Keratinocyte (primary cell): ENCODE data around the gene GTF2IRD1. TPM values are rescaled to one million over a fixed set of nuclear protein-coding genes. Genes with fewer than 3 reads are reported as not detected.

Experiments used
- DNase-seq: peaks from one replicate; pipeline ENCODE4 v3.0.0-alpha.2; 2011; ENCODE audit warnings: low read depth, missing footprints, low spot score
- FAIRE-seq: peaks from 2 replicates; lab custom pipeline; 2011; peaks lifted over from hg19 to GRCh38; lab: Jason Lieb, UNC
- H2AFZ ChIP-seq: 2 replicates; pipeline ENCODE4 v1.6.0; 2012; ENCODE audit warnings: low read length, control low read depth, inconsistent platforms; ENCODE audit not compliant: control insufficient read depth
- H3K27ac ChIP-seq: 2 replicates; pipeline ENCODE4 v1.5.1; 2011; ENCODE audit warnings: low read length; ENCODE audit not compliant: control insufficient read depth, insufficient read depth
- H3K27me3 ChIP-seq: 3 replicates; pipeline ENCODE4 v1.6.0; 2011; ENCODE audit warnings: low read length; ENCODE audit not compliant: control insufficient read depth, insufficient read depth; ENCODE audit errors: extremely low read depth
- H3K36me3 ChIP-seq, 2 experiments: 2 replicates in 1 of 2; 3 replicates in 1 of 2; pipeline ENCODE4 v1.5.1; 2011; ENCODE audit warnings: low read length in 2 of 2, mild to moderate bottlenecking in 1 of 2; ENCODE audit not compliant: control insufficient read depth in 2 of 2, insufficient read depth in 2 of 2; ENCODE audit errors: extremely low read depth in 1 of 2
- H3K4me1 ChIP-seq: 3 replicates; pipeline ENCODE4 v1.5.1; 2011; ENCODE audit warnings: low read length; ENCODE audit not compliant: control insufficient read depth, insufficient read depth; ENCODE audit errors: extremely low read depth
- H3K4me2 ChIP-seq: 3 replicates; pipeline ENCODE4 v1.6.0; 2011; ENCODE audit warnings: low read depth, low read length; ENCODE audit not compliant: control insufficient read depth, insufficient read depth; ENCODE audit errors: extremely low read depth
- H3K4me3 ChIP-seq, 3 experiments: fragments of 200-600 bp in 1 of 3; sonication (generic) in 1 of 3; 2 replicates in 2 of 3; 3 replicates in 1 of 3; pipeline ENCODE4 v1.5.1; 2011 to 2016; ENCODE audit warnings: low read length in 3 of 3, mild to moderate bottlenecking in 3 of 3, control low read depth in 2 of 3, inconsistent platforms in 1 of 3, low read depth in 1 of 3, mixed read lengths in 1 of 3, mixed run types in 1 of 3, moderate library complexity in 1 of 3; ENCODE audit not compliant: control insufficient read depth in 2 of 3, insufficient read depth in 2 of 3; ENCODE audit errors: extremely low read depth in 1 of 3
- H3K79me2 ChIP-seq: 2 replicates; pipeline ENCODE4 v1.6.0; 2012; ENCODE audit warnings: low read length; ENCODE audit not compliant: control insufficient read depth, insufficient read depth
- H3K9ac ChIP-seq: 3 replicates; pipeline ENCODE4 v1.6.0; 2011; ENCODE audit warnings: low read length; ENCODE audit not compliant: control insufficient read depth, insufficient read depth; ENCODE audit errors: extremely low read depth
- H3K9me1 ChIP-seq: 3 replicates; pipeline ENCODE4 v1.6.0; 2011; ENCODE audit warnings: low read length; ENCODE audit not compliant: control insufficient read depth, insufficient read depth; ENCODE audit errors: extremely low read depth
- H3K9me3 ChIP-seq: 2 replicates; pipeline ENCODE4 v1.5.1; 2012; ENCODE audit warnings: low read depth, low read length; ENCODE audit not compliant: control insufficient read depth
- H4K20me1 ChIP-seq: 3 replicates; pipeline ENCODE4 v1.6.0; 2011; ENCODE audit warnings: low read length; ENCODE audit not compliant: control insufficient read depth, insufficient read depth; ENCODE audit errors: extremely low read depth
- CTCF ChIP-seq, 3 experiments: IDR thresholded peaks in 1 of 3; conservative IDR thresholded peaks in 1 of 3; optimal IDR thresholded peaks in 1 of 3; 2 replicates in 2 of 3; 3 replicates in 1 of 3; pipeline versions ENCODE3 to v1.5.1; 2011; ENCODE audit warnings: low read length in 3 of 3, mild to moderate bottlenecking in 3 of 3, moderate library complexity in 2 of 3, control low read depth in 1 of 3, inconsistent platforms in 1 of 3; ENCODE audit not compliant: insufficient read depth in 2 of 3; ENCODE audit errors: extremely low read depth in 1 of 3
- EZH2 ChIP-seq: IDR thresholded peaks from one replicate; pipeline ENCODE4 v1.6.1; 2012; ENCODE audit warnings: inconsistent platforms, mild to moderate bottlenecking, low read length, moderate library complexity
- dilution Hi-C: fragments of 300-500 bp; cut with MboI; formaldehyde crosslinking; loops from one replicate; pipeline ENCODE4 v1.7.0; 2020; ENCODE audit warnings: low sequenced_read_pairs; ENCODE audit not compliant: extremely low pct_ligation_motif_present
- polyA plus RNA-seq, 5 experiments: library from polyadenylated mRNA; depleted of rRNA in 3 of 5; stranded (reverse) in 3 of 5; stranded (forward) in 1 of 5; unstranded in 1 of 5; fragments of >200 nt; gene quantifications; 1 replicate in 1 of 5; 2 replicates in 3 of 5; 3 replicates in 1 of 5; pipeline versions ENCODE4 v1.2.1 to v1.2.3, GENCODE V29; 2011 to 2012; ENCODE audit warnings: missing spikeins in 2 of 5, low read depth in 1 of 5, low replicate concordance in 1 of 5

GTF2IRD1 gene
- polyA plus RNA-seq, 1 donor (not counting 4 experiments of a cell fraction or from before 2014, with no cell fraction given) = 19.4 TPM

DNA sequence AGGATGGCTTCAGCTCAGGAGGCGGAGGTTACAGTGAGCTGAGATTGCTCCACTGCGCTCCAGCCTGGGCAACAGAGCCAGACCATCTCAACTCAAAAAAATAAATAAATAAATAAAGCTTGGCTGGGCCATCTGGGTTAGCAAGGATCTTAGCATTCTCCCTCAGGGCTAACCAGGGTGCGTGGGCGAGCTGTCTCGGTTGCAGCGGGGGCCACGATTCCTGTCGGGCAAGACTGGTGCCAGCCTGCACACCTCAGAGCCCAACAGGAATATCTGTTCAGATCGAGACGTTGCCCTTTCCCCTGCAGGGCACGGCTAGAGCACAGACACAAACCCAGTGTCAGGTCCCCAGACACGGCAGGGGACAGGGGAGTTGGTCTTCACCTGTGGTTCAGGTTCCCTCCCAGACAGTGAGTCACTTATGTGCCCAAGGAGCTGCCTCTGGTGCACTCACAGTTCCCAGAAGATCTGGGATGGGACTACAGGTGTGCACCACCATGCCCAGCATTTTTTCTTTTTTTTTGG, 128.3 kb downstream of the GTF2IRD1 start:
- H4K20me1 ChIP-seq = no peaks in the 10 kb centered on the region
- no peak overlapping the region for H2AFZ ChIP-seq
- H3K9me1 ChIP-seq = no peaks in the 10 kb centered on the region
- H3K79me2 ChIP-seq = no peaks in the 10 kb centered on the region
- no peaks in the 10 kb centered on the region for H3K9me3 ChIP-seq
- no peak for DNase-seq
- dilution Hi-C loops = no loop called here
- peaks cover 0 to 3% of the 10 kb centered on the region in 2 experiments for H3K36me3 ChIP-seq
- H3K27me3 ChIP-seq = no peaks in the 10 kb centered on the region
- H3K4me3 ChIP-seq = no peak overlapping the region
- H3K27ac ChIP-seq = no peak overlapping the region
- FAIRE-seq = no peak
- TF ChIP-seq CTCF (optimal IDR thresholded peaks at IDR 0.05 in 1 of 3, IDR thresholded peaks at IDR 0.05 in 1 of 3, conservative IDR thresholded peaks at IDR 0.05 in 1 of 3; ENCODE audit: extremely low read depth in 1 of 3, insufficient read depth in 2 of 3, low read length in 3 of 3) (no peak), EZH2 (no peak)
- H3K4me1 ChIP-seq = peaks cover 41% of the 10 kb centered on the region
- H3K4me2 ChIP-seq = no peak overlapping the region
- no peak overlapping the region for H3K9ac ChIP-seq

DNA sequence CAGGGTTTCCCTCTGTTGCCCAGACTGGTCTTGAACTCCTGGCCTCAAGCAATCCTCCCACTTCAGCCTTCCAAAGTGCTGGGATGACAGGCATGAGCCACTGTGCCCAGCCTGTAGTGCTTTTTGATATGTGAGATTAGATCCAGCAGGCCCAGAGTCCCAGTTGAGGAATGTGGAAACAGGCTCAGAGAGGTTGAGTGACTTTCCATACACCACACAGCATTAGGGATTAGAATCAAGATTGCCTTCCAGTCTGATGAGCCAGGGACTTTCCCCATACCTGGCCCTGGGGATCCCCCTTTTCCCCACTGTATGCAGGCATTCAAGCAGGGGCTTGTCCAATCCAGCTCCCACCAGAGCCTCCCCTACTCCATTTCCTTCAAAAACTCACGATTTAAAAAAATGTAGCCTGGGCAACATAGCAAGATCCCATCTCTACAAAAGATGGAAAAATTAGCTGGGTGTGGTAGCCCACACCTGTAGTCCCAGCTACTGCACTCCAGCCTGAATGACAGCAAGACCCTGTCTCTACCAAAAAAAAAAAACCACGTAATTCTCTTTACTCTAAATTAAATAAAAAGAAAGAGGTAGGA, 128.8 kb downstream of the GTF2IRD1 start:
- dilution Hi-C loops = no loop called here
- H3K27ac ChIP-seq = no peak overlapping the region

More for the DNA sequence above, 128.8 kb downstream of the GTF2IRD1 start:
- DNase-seq (no peak), FAIRE-seq (no peak)
- Histone ChIP-seq H3K4me3 (no peak overlapping the region), H4K20me1 (no peaks in the 10 kb centered on the region), H3K9ac (no peak overlapping the region), H3K4me2 (no peak overlapping the region), H3K79me2 (no peaks in the 10 kb centered on the region), H2AFZ (no peak overlapping the region), H3K36me3 (peaks cover 0 to 3% of the 10 kb centered on the region in 2 experiments), H3K9me1 (no peaks in the 10 kb centered on the region), H3K9me3 (no peaks in the 10 kb centered on the region), H3K4me1 (peaks cover 46% of the 10 kb centered on the region), H3K27me3 (no peaks in the 10 kb centered on the region)
- TF ChIP-seq CTCF (optimal IDR thresholded peaks at IDR 0.05 in 1 of 3, IDR thresholded peaks at IDR 0.05 in 1 of 3, conservative IDR thresholded peaks at IDR 0.05 in 1 of 3; ENCODE audit: extremely low read depth in 1 of 3, insufficient read depth in 2 of 3, low read length in 3 of 3) = no peak
- no peak for TF ChIP-seq EZH2
